KOPT-K1 (cell line): ENCODE data around the gene PSMD6.

ENCODE experiments used
- H3K27ac ChIP-seq: fragments of 200-600 bp; sonication (generic); 2 replicates; pipeline ENCODE4 v1.5.1; 2016; ENCODE audit warnings: antibody characterized with exemption, mild to moderate bottlenecking, low read depth, low read length; ENCODE audit not compliant: poor library complexity, severe bottlenecking
- H3K36me3 ChIP-seq: fragments of 200-600 bp; sonication (generic); 2 replicates; pipeline ENCODE4 v1.5.1; 2017; ENCODE audit warnings: antibody characterized with exemption, mild to moderate bottlenecking, low read length, moderate library complexity; ENCODE audit not compliant: insufficient read depth
- H3K9me3 ChIP-seq: fragments of 200-600 bp; sonication (generic); 2 replicates; pipeline ENCODE4 v1.5.1; 2017; ENCODE audit warnings: antibody characterized with exemption, low read length, mild to moderate bottlenecking; ENCODE audit not compliant: insufficient read depth, poor library complexity, severe bottlenecking

PSMD6 gene

GRCh38 chr3:64030741-64031140 lies 7.4 kb upstream of the PSMD6 start:
- H3K9me3 ChIP-seq, result peaks cover 10% of the 10 kb centered on the region
- H3K27ac ChIP-seq, result no peak overlapping the region
- H3K36me3 ChIP-seq, result no peaks in the 10 kb centered on the region

- H3K27ac ChIP-seq, result no peak overlapping the region
- no peaks in the 10 kb centered on the region for H3K36me3 ChIP-seq
- H3K9me3 ChIP-seq, result peaks cover 6% of the 10 kb centered on the region
Observed at GRCh38 chr3:64029287-64029686, 6.0 kb upstream of the PSMD6 start.

GRCh38 chr3:64028754-64029153 lies 5.5 kb upstream of the PSMD6 start:
- H3K27ac ChIP-seq, result no peak overlapping the region
- peaks cover under 1% of the 10 kb centered on the region for H3K9me3 ChIP-seq
- H3K36me3 ChIP-seq, result no peaks in the 10 kb centered on the region

GRCh38 chr3:64027658-64028057 lies 4.4 kb upstream of the PSMD6 start:
- Histone ChIP-seq H3K36me3 (no peaks in the 10 kb centered on the region), H3K27ac (no peak overlapping the region), H3K9me3 (no peaks in the 10 kb centered on the region)

- Histone ChIP-seq H3K36me3 (peaks cover 9% of the 10 kb centered on the region), H3K27ac (no peak overlapping the region), H3K9me3 (no peaks in the 10 kb centered on the region)
Observed at GRCh38 chr3:64026346-64026745, 3.1 kb upstream of the PSMD6 start.

GRCh38 chr3:64023861-64024223 lies 548 bp upstream of the PSMD6 start:
- H3K36me3 ChIP-seq, result peaks cover 34% of the 10 kb centered on the region
- no peaks in the 10 kb centered on the region for H3K9me3 ChIP-seq
- peak overlapping the region; percentile 86 for H3K27ac ChIP-seq

GRCh38 chr3:64022451-64023186 lies 675 bp downstream of the PSMD6 start:
- Histone ChIP-seq H3K9me3 (no peaks in the 10 kb centered on the region), H3K27ac (peak overlapping the region; percentile 86), H3K36me3 (peaks cover 47% of the 10 kb centered on the region)

- Histone ChIP-seq H3K9me3 (no peaks in the 10 kb centered on the region), H3K36me3 (peaks cover 54% of the 10 kb centered on the region), H3K27ac (peak overlapping the region; percentile 86)
Observed at GRCh38 chr3:64021922-64022321, 1.4 kb downstream of the PSMD6 start.

GRCh38 chr3:64019879-64020278 lies 3.4 kb downstream of the PSMD6 start:
- Histone ChIP-seq H3K9me3 (no peaks in the 10 kb centered on the region), H3K27ac (no peak overlapping the region), H3K36me3 (peaks cover 74% of the 10 kb centered on the region)

- Histone ChIP-seq H3K27ac (no peak overlapping the region), H3K9me3 (no peaks in the 10 kb centered on the region), H3K36me3 (peaks cover 80% of the 10 kb centered on the region)
Observed at GRCh38 chr3:64019271-64019670, 4.0 kb downstream of the PSMD6 start.

- Histone ChIP-seq H3K9me3 (no peaks in the 10 kb centered on the region), H3K27ac (no peak overlapping the region), H3K36me3 (peaks cover 100% of the 10 kb centered on the region)
Observed at GRCh38 chr3:64016941-64017620, 6.2 kb downstream of the PSMD6 start.

- peaks cover 100% of the 10 kb centered on the region for H3K36me3 ChIP-seq
- no peaks in the 10 kb centered on the region for H3K9me3 ChIP-seq
- H3K27ac ChIP-seq, result no peak overlapping the region
Observed at GRCh38 chr3:64011685-64012084, 11.6 kb downstream of the PSMD6 start.

GRCh38 chr3:64010199-64010598 lies 13.1 kb downstream of the PSMD6 start:
- no peaks in the 10 kb centered on the region for H3K9me3 ChIP-seq
- peaks cover 100% of the 10 kb centered on the region for H3K36me3 ChIP-seq
- no peak overlapping the region for H3K27ac ChIP-seq

- H3K36me3 ChIP-seq, result peaks cover 100% of the 10 kb centered on the region
Observed at GRCh38 chr3:64009528-64009927, 13.8 kb downstream of the PSMD6 start.

GRCh38 chr3:64008487-64009351 lies 14.6 kb downstream of the PSMD6 start:
- no peak overlapping the region for H3K27ac ChIP-seq
- H3K9me3 ChIP-seq, result no peaks in the 10 kb centered on the region
- peaks cover 100% of the 10 kb centered on the region for H3K36me3 ChIP-seq

More at GRCh38 chr3:64009528-64009927, 13.8 kb downstream of the PSMD6 start:
- Histone ChIP-seq H3K9me3 (no peaks in the 10 kb centered on the region), H3K27ac (no peak overlapping the region)
